Right cardiac atrium (tissue), 5 donors: ENCODE results near the gene RHOF. TPM values are rescaled to one million over a fixed set of nuclear protein-coding genes. Genes with fewer than 3 reads are reported as not detected.
A peak's percentile ranks its signal among the peaks of the same experiment; 100 is the strongest.
"Not testable (repeated sequence)": the region's sequence is repeated elsewhere in the genome, so short reads cannot be mapped to it uniquely, and the experiment has no call there.

Source experiments
- ATAC-seq, 2 donors: fragments of 200-7000 bp; cut with Tn5 transposase; one replicate each; pipeline versions ENCODE4 v1.8.0 to v1.9.1; 2020; ENCODE audit warnings: moderate library complexity in 2 of 2, mild to moderate bottlenecking in 1 of 2
- DNase-seq, 3 donors: peaks; one replicate each; pipeline ENCODE4 v3.0.0-alpha.2; 2020
- H3K27ac ChIP-seq: one replicate; pipeline ENCODE4 v1.5.1; 2013; ENCODE audit warnings: mild to moderate bottlenecking, low read length, control low read depth, moderate library complexity
- H3K27me3 ChIP-seq: one replicate; pipeline ENCODE4 v1.6.1; 2013; ENCODE audit not compliant: control insufficient read depth, insufficient read depth
- H3K4me1 ChIP-seq: one replicate; pipeline ENCODE4 v1.6.1; 2013; ENCODE audit warnings: low read length; ENCODE audit not compliant: control insufficient read depth, insufficient read depth
- H3K4me3 ChIP-seq: one replicate; pipeline ENCODE4 v1.5.1; 2013; ENCODE audit warnings: low read length, control low read depth
- H3K9me3 ChIP-seq: one replicate; pipeline ENCODE4 v1.6.1; 2013; ENCODE audit warnings: low read length; ENCODE audit not compliant: control insufficient read depth
- WGBS: extraction: QIAGEN DNeasy Blood & Tissue Kit; methylation state at CpG from one replicate; pipeline ENCODE4 v1.1.7; 2013; 5-methylcytosine and 5-hydroxymethylcytosine counted together
- intact Hi-C, 4 donors: fragments of 100-400 bp; cut with DNase I; formaldehyde crosslinking; loops; one replicate each; pipeline versions ENCODE4 v1.11.0 to v1.14.0; 2022 to 2023
- polyA plus RNA-seq: library from polyadenylated mRNA; stranded (reverse); fragments of 200-250 nt; gene quantifications from one replicate; pipeline ENCODE4 v1.2.3, GENCODE V29; 2013
- total RNA-seq, 4 donors: library from RNA; stranded (reverse); fragmentation: NEBNext Ultra II Directional; extraction: Animal tissue kit (Norgen Biotek cat#: 25700); gene quantifications; one replicate each; pipeline ENCODE4 v1.2.1, GENCODE V29; 2021
- donor health status: healthy with polysubstance abuse.
- donor health status: DM: no; HTN: yes; CAD: no.
- donor health status: DM: no; HTN: no; CAD: no.
- donor health status: DM: no; HTN: yes; CAD: no; lungs with severe emphysema.
- donor health status: DM: yes; HTN: yes; CAD: no.

Gene RHOF
- total and polyA plus RNA-seq, 5 donors = 11.2 to 23.3 (median 21.7) TPM

- DNase-seq (peak; percentile 99 to 100 (median 99)), ATAC-seq (peak; percentile 67 to 70)
- intact Hi-C loops = loop anchor here in 3 of 4 donors (2.0 to 5.0 kb wide), 3 partner anchors 14 to 95 kb away; partner anchors contain the start of gene PSMD9 (in 2 of the 3)
- Histone ChIP-seq H3K27me3 (no peaks in the 10 kb centered on the region), H3K9me3 (no peaks in the 10 kb centered on the region), H3K4me1 (peaks cover 7% of the 10 kb centered on the region), H3K27ac (peak overlapping the region; percentile 85), H3K4me3 (no peak overlapping the region)
- WGBS = 11% methylated on average over 39 of the region's 39 CpGs
These were observed 3.6 kb upstream of the RHOF start for GRCh38 chr12:121796855-121797751.

DNA sequence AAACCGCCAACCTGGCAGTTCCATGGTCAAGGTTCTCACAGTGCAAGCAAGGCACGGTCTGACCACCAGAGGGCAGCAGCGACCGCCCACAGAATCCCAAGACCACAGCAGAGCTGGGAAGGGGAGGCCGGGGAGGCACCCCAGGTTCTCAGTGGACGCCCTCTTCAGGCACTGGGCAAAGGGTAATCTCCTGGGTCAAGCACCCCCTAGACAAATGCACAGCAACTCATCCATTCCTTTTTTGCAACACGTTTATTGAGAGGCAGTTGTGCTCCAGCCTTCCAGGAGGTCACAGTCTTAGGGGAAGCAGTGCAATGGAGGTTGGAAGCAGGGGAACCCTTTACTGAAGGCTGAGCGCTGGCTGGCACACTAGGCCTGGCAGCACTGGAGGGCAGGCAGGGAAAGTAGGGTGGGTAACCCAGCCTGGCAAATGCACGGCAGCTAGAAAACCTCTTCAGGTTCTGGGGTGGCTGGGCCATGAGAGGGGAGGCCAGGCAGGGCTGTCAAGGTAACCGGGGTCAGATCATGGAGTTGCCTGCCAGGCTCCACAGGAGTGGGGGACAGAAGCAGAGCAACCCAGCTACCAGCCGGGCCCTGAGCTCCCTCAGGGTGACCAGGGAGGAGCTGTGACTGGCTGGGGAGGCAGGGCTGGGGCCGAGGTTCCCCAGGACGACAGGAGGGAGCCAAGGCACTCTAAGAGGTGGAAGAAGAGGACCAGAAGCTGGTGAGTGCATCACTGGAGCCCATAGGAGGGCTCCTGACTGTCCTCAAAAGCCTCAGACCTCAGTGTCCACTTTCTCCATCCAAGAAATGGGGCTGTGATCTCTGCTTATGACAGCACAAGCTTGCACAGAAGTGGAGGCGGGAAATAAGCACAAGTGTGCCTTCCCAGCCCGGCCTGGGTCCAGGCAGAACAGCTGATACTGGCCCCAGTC, 1.8 kb upstream of the RHOF start:
- peak; percentile 89 to 97 (median 95) for DNase-seq
- Histone ChIP-seq H3K9me3 (no peaks in the 10 kb centered on the region), H3K27me3 (no peaks in the 10 kb centered on the region), H3K4me3 (no peak overlapping the region), H3K27ac (peak overlapping the region; percentile 65), H3K4me1 (peaks cover 7% of the 10 kb centered on the region)
- WGBS = 33% methylated on average over 15 of the region's 15 CpGs
- ATAC-seq = peak; percentile 43 to 51
- intact Hi-C loops = loop anchor here (2.0 to 5.0 kb wide), 3 partner anchors 16 to 97 kb away; partner anchors contain the start of gene PSMD9 (in 2 of the 4)

DNA sequence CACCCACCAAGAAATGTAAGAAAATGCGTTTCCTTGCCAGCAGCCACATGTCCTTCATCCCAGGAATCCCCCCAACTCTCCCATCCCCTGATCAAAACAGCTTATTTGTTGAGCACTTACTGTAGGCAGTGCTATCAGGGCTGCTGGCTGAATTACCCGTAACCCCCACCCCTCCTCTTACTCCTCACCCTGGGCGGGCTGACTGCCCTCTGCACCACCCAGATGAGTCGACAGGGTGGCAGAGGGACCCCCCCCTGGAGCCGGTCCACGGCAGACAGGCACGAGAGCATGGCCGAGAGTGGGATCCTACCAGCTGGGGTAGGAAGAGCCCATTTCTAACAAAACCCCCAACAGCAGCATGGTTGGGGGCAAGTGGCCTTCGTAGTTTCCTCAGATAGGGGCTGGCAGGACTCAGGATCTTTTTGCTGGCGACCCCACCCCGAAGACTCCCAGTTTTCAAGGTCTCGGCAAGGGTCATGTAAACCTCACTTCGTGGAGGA, 1.1 kb upstream of the RHOF start:
- Histone ChIP-seq H3K27ac (peak overlapping the region; percentile 65), H3K4me1 (peaks cover 7% of the 10 kb centered on the region), H3K4me3 (no peak overlapping the region), H3K27me3 (no peaks in the 10 kb centered on the region), H3K9me3 (no peaks in the 10 kb centered on the region)
- peak; percentile 0 to 2 for ATAC-seq
- 2% methylated on average over 13 of the region's 13 CpGs for WGBS
- intact Hi-C loops = loop anchor here (2.0 to 5.0 kb wide), 4 partner anchors 16 to 98 kb away; partner anchors contain the start of gene PSMD9 (in 2 of the 4)
- peak; percentile 60 to 82 (median 79) for DNase-seq

GRCh38 chr12:121793838-121794533, 498 bp upstream of the RHOF start:
- no peaks in the 10 kb centered on the region for H3K27me3 ChIP-seq
- DNase-seq (peak; percentile 93 to 97 (median 97)), ATAC-seq (peak; percentile 68 to 75)
- H3K27ac ChIP-seq = peak overlapping the region; percentile 65
- H3K4me1 ChIP-seq = peaks cover 7% of the 10 kb centered on the region
- peak overlapping the region; percentile 20 for H3K4me3 ChIP-seq
- under 1% methylated on average over 59 of the region's 59 CpGs for WGBS
- intact Hi-C loops = loop anchor here (2.0 to 5.0 kb wide), 2 partner anchors 17 to 97 kb away; no protein-coding TSS in a partner anchor
- no peaks in the 10 kb centered on the region for H3K9me3 ChIP-seq

DNA sequence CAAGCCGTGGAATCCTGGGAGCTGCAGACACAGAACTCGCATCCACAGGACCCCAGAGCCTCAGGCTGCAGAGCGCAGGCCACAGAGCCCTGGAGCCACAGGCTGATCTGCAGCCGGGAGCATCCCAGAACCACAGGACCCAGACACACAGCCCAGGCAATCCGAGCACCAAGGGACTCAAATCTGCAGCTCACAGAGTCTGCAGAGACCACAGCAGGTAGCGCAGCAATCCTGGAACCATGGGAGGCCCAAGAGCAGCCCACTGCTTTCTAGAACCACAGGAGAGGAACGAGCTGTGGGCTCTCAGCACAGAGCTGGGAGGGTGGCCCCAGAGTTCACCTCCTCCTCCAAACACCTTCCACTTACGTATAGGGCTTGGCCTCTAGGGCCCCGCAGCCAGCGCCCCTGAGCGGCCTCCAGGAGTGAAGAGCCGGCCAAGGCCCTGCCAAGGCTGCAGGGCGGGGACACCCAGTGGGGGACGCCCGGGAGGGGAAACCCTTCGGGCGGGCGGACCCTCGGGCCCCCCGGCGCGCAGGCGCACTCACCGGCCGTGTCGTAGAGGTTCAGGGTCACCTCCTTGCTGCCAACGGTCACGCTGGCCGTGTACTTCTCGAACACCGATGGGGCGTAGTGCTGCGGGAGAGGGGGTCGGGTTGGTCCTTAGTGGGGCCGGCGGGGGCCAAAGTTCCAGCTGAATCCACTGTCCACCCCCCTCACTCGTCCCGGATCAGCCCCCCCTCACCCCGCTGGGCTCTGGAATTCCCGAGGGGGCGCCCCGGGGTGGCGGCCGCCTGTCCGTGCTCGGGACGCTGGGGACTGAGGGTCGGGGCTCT, 665 bp downstream of the RHOF start:
- ATAC-seq (no peak), DNase-seq (peak; percentile 39 to 84 (median 79))
- WGBS = 36% methylated on average over 48 of the region's 48 CpGs
- Histone ChIP-seq H3K27ac (no peak overlapping the region), H3K4me1 (peaks cover under 1% of the 10 kb centered on the region), H3K4me3 (peak overlapping the region; percentile 20), H3K9me3 (no peaks in the 10 kb centered on the region), H3K27me3 (no peaks in the 10 kb centered on the region)
- intact Hi-C loops = loop anchor here in 3 of 4 donors (5.0 kb wide), 1 partner anchor 96 kb away; no protein-coding TSS in a partner anchor

DNA sequence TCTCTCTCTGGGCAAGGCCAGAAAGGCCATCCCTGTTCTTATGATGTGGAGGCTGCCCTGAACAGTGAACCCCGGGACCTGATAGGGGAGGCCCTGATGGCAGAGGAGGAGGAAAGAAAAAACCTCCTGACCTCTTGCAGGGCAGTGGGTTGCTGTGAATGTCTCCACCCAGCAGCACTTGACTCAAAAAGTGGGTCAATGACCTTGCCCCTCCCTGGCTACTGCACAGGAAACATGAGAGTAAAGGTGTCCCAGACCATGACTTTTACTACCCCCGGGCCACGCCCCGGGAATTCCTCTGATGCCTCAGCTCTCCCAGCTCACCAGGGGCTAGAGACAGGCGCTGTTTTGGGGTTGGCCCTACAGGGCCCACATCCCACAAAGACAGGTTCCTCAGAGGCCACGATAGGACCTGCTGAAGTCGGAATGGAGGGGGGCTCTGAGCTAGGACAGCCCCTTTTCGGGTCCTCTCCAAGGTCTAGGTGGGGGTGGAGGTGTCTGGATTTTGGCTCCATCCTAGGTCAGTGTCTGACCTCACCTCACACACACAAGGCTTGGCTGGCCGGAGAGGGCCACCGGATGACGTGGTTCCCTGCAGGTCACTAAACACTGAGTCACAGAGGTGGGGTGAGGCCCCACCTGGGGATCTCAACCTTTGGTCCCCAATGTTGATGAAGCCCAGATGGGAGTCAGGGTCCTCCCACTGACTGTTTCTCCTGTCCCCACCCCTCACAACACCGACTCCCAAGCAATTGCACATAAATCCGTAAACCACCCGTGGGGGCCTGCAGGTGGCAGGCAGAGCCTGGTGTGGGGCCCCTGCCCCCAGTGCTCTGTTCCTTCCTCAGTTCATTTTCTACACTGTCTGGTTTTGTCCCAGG, 1.6 kb downstream of the RHOF start:
- ATAC-seq = no peak
- peak in 1 of 3 donors; percentile 54 for DNase-seq
- no peaks in the 10 kb centered on the region for H3K4me1 ChIP-seq
- H3K27me3 ChIP-seq = no peaks in the 10 kb centered on the region
- H3K27ac ChIP-seq = no peak overlapping the region
- WGBS = 85% methylated on average over 14 of the region's 14 CpGs
- no peak overlapping the region for H3K4me3 ChIP-seq
- intact Hi-C loops = loop anchor here in 3 of 4 donors (5.0 kb wide), 1 partner anchor 95 kb away; no protein-coding TSS in a partner anchor
- no peaks in the 10 kb centered on the region for H3K9me3 ChIP-seq

DNA sequence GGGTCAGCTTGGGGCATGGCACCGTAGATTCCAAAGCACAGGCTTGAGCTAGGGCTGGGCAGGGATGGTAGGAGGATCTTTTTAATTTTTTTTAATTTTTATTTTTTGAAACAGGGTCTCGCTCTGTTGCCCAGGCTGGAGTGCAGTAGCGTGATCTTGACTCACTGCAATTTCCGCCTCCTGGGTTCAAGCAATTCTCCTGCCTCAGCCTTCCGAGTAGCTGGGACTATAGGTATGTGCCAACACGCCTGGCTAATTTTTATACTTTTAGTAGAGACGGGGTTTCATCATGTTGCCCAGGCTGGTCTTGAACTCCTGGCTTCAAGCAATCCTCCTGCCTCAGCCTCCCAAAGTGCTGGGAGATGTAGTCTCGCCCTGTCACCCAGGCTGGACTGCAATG, 2.7 kb downstream of the RHOF start:
- intact Hi-C loops = loop anchor here in 3 of 4 donors (5.0 kb wide), 1 partner anchor 93 kb away; no protein-coding TSS in a partner anchor
- H3K27me3 ChIP-seq, H3K9me3 ChIP-seq, H3K4me1 ChIP-seq, H3K4me3 ChIP-seq, ATAC-seq, H3K27ac ChIP-seq: not testable (repeated sequence)
- peak in 1 of 3 donors; percentile 25 for DNase-seq
- WGBS = 95% methylated on average over 8 of the region's 8 CpGs

DNA sequence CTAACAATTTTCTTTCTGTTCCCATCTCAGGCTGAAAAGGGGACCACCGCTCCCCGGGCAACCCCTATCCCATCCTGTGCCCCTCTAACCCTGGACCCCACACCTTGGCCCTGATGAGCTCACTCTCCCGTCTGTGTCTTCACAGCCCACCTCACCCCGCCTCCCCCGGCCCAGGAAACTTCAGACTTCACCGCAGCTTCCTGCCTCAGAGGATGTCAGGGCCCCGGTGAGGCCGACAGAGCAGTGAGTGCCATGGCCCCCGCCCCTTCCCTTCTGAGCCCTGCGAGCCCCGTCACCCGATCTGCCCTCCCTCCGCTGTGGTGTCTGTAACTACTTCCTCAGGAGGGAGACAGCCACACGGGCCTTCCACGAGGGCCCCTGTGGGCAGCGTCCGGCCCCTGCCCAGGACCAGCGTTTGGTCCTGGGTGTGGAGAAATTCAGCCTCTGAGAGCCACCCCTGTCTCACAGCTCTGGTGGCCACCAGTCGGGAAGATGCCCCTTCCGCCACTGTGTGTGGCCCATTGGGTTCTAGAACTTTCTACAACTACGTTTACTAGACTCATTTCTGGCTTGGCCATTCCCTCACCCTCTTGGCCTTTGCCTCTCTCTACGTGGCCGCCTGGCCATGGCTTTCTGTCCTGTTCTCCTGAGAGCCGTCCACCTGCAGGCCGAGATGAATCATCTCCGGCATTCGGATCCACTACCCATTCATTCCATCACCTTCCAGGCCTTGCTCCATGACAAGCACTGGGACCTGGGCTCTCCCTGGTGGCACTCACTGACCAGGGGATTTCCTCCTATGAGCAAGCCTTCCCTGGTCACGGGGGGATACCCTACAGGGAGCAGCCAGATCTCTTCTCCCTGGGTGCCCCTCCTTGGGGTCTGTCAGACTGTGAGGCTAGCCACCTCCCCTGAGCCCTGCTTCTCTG, 3.4 kb downstream of the RHOF start:
- WGBS = 57% methylated on average over 28 of the region's 28 CpGs
- no peaks in the 10 kb centered on the region for H3K9me3 ChIP-seq
- H3K27ac ChIP-seq = no peak overlapping the region
- intact Hi-C loops = loop anchor here in 3 of 4 donors (5.0 kb wide), 1 partner anchor 93 kb away; no protein-coding TSS in a partner anchor
- H3K27me3 ChIP-seq = no peaks in the 10 kb centered on the region
- peak; percentile 62 to 86 (median 84) for DNase-seq
- ATAC-seq = no peak
- H3K4me1 ChIP-seq = no peaks in the 10 kb centered on the region
- H3K4me3 ChIP-seq = no peak overlapping the region
